Measurements from ENCODE around the gene ITGB7. TPM values are rescaled to one million over a fixed set of nuclear protein-coding genes. Genes with fewer than 3 reads are reported as not detected.

Gene ITGB7
- total and polyA plus RNA-seq, 2 donors (not counting 3 experiments of a cell fraction or from before 2014, with no cell fraction given), result 0.17 TPM; not detected in 1

DNA sequence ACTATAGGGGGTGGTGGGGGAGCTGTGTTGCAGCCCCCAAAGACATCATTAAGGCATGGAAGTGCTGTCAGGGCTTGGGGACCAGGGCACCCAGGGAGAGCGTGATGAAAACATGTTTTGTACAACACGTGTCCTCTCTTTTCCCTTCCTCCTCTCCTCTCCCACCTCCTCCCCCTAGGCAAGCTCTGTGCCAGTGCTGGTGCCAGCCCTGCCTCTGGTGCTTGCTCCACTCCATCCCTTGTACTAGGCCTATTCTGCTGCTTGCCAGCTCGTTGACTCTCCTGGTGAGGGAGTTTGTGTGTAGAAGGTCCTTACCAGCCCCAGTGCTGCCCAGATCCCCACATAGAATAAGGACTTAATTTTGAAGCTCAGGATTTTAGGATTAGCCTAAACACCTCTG lies 28.1 kb upstream of the ITGB7 start:
- intact Hi-C loops (cut with micrococcal nuclease) (no loop called here), dilution Hi-C loops (cut with MboI; ENCODE audit: extremely low pct_ligation_motif_present, low sequenced_read_pairs) (no loop called here)
- no peak overlapping the region for H3K4me3 ChIP-seq (replicated peaks in 1 of 3; ENCODE audit: insufficient read depth in 1 of 3, low read depth in 1 of 3, low read length in 3 of 3)
- TF ChIP-seq MYC (IDR thresholded peaks at IDR 0.05; ENCODE audit: low read depth, low read length), result no peak
- TF ChIP-seq, protein P1, sequence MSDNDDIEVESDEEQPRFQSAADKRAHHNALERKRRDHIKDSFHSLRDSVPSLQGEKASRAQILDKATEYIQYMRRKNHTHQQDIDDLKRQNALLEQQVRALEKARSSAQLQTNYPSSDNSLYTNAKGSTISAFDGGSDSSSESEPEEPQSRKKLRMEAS (IDR thresholded peaks at IDR 0.05; ENCODE audit: insufficient read depth, insufficient read length), result no peak
- no peak for TF ChIP-seq POLR2A (IDR thresholded peaks at IDR 0.05; ENCODE audit: low read depth, low read length)
- TF ChIP-seq, protein P2, sequence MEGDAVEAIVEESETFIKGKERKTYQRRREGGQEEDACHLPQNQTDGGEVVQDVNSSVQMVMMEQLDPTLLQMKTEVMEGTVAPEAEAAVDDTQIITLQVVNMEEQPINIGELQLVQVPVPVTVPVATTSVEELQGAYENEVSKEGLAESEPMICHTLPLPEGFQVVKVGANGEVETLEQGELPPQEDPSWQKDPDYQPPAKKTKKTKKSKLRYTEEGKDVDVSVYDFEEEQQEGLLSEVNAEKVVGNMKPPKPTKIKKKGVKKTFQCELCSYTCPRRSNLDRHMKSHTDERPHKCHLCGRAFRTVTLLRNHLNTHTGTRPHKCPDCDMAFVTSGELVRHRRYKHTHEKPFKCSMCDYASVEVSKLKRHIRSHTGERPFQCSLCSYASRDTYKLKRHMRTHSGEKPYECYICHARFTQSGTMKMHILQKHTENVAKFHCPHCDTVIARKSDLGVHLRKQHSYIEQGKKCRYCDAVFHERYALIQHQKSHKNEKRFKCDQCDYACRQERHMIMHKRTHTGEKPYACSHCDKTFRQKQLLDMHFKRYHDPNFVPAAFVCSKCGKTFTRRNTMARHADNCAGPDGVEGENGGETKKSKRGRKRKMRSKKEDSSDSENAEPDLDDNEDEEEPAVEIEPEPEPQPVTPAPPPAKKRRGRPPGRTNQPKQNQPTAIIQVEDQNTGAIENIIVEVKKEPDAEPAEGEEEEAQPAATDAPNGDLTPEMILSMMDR (IDR thresholded peaks at IDR 0.05; ENCODE audit: extremely low read depth in 1 of 2, insufficient read depth in 1 of 2, low read depth in 1 of 2, low read length in 2 of 2), result no peak
- no peak for TF ChIP-seq JUN (IDR thresholded peaks at IDR 0.05; ENCODE audit: borderline replicate concordance, insufficient read depth, insufficient read length, low read depth)
- no peak for TF ChIP-seq FOS (IDR thresholded peaks at IDR 0.05; ENCODE audit: borderline replicate concordance, insufficient read depth, low read length)
- no peak for TF ChIP-seq POLR2AphosphoS5 (IDR thresholded peaks at IDR 0.05; ENCODE audit: insufficient read depth, low read depth, low read length)
- TF ChIP-seq EZH2 (IDR thresholded peaks at IDR 0.05; ENCODE audit: borderline replicate concordance, low read depth, low read length, severe bottlenecking), result no peak
- TF ChIP-seq GATA2 (IDR thresholded peaks at IDR 0.05; ENCODE audit: insufficient read depth, insufficient read length, low read depth, low read length), result no peak
- DNase-seq (ENCODE audit: low read depth, low spot score) (no peak), FAIRE-seq (no peak)
- no peak overlapping the region for H3K9ac ChIP-seq (replicated peaks; ENCODE audit: extremely low read depth, insufficient read depth, low read length)
- no peak overlapping the region for H3K4me2 ChIP-seq (ENCODE audit: insufficient read depth, low read length)
- no peak overlapping the region for H2AFZ ChIP-seq (ENCODE audit: low read depth, low read length)
- H3K79me2 ChIP-seq (ENCODE audit: control insufficient read depth, insufficient read depth, low read length), result no peaks in the 10 kb centered on the region
- peaks cover 19 to 22% of the 10 kb centered on the region in 2 experiments for H3K27me3 ChIP-seq (ENCODE audit: control insufficient read depth in 2 of 2, insufficient read depth in 2 of 2, low read length in 2 of 2)
- no peaks in the 10 kb centered on the region for H3K4me1 ChIP-seq (ENCODE audit: control insufficient read depth, extremely low read depth, insufficient read depth, low read length)
- H3K9me1 ChIP-seq (replicated peaks; ENCODE audit: control insufficient read depth, extremely low read depth, insufficient read depth, low read length), result no peaks in the 10 kb centered on the region
- no TSS peak for BruUV-seq (replicated peaks)
- H3K9me3 ChIP-seq (replicated peaks; ENCODE audit: control insufficient read depth, insufficient read depth, low read length), result no peaks in the 10 kb centered on the region
- POLR2A ChIA-PET, result no interaction called here
- CTCF ChIA-PET, result interaction anchor here (0.6 to 2.1 kb wide), 4 partner anchors 9 to 22 kb away, joined by 3 to 4 read pairs (median 3); no protein-coding TSS in a partner anchor
- H4K20me1 ChIP-seq (replicated peaks; ENCODE audit: control insufficient read depth, extremely low read depth, insufficient read depth, low read length), result no peaks in the 10 kb centered on the region
- H3K27ac ChIP-seq (ENCODE audit: insufficient read depth, low read depth, low read length), result no peak overlapping the region
- no peaks in the 10 kb centered on the region for H3K36me3 ChIP-seq (ENCODE audit: control insufficient read depth in 2 of 2, extremely low read depth in 1 of 2, insufficient read depth in 2 of 2, low read length in 2 of 2)

Measured in endothelial cell of umbilical vein (primary cell).